ENCODE measurements around the gene REXO1.
"Not testable (repeated sequence)": the region's sequence is repeated elsewhere in the genome, so short reads cannot be mapped to it uniquely, and the experiment has no call there.

The REXO1 gene

DNA sequence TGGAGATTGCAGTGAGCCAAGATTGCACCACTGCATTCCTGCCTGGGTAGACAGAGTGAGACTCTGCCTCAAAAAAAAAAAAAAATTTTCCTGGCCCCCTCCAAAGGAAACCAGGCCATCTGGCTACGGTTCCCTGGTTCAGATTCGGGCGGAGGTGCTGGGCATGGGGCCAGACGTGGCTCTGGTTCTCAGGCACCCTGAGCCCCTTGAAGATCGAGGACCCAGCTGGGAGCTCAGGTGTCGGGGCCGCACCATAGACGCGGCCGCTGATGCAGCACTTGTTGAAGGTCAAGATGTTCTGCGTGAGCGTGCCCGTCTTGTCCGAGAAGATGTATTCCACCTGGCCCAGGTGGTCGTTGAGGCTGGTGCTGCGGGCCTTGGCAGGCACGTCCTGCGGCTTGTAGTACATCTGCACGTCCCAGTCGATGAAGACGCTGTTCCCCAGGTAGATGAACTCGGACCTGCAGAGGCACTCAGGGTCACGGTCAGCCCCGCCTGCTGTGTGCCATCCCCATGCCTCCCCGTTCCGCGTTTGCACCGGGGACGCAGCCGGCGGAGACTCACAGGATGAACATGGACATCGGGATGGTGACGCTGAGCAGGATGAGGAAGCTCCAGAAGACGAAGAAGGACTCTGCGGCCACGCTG, 48.5 kb downstream of the REXO1 start:
- no peak for DNase-seq (ENCODE audit: low read depth in 2 of 3, low spot score in 2 of 3)

DNA sequence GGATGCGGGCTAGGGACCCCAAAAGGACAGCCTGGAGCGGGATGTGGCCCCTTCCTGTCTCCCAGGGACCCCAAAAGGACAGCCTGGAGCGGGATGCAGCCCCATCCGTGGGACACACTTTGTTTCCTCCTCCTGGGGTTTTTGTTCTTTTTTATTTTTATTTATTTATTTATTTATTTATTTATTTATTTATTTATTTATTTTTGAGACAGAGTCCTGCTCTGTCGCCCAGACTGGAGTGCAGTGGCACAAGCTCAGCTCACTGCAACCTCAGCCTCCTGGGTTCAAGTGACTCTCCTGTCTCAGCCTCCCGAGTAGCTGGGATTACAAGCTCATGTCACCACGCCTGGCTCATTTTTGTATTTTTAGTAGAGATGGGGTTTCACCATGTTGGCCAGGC, 51.0 kb downstream of the REXO1 start:
- DNase-seq (ENCODE audit: low read depth in 2 of 3, low spot score in 2 of 3) = not testable (repeated sequence)

DNA sequence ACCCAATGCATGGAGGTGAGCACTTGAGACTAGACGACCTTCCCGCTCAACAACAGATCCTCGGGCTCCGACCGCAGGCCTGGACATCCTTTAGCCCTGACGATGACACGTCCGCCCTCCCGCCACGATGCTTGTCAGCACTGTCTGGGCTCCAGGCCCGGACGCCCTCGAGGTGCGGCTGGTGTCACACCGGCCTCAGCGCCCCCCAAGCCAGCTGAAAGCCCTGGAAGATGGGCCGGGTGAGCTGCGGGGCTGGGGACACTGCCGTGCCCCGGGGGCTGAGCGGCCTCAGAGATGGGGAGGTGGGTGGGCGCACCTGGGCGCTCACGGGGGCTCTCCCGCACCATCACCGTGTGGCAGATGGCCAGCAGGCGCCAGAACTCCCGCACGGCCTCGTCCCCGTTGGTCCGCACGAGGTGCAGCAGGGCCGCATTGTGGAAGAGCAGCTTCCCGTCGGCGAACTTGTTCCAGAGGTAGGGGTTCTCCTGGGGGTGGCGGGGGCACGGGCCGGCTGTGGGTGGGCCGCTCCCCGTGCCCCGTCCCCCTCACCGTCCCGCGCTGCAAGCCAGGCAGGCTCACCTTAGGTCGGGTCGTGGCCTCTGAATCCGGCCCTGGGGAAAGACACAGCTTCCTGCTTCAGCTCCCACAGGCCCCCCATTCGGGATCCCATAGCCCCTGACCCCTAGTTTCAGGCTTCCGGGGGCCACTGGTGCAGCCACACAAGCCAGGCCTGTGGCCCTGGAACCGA, 51.7 kb downstream of the REXO1 start:
- no peak for DNase-seq (ENCODE audit: low read depth in 2 of 3, low spot score in 2 of 3)

DNA sequence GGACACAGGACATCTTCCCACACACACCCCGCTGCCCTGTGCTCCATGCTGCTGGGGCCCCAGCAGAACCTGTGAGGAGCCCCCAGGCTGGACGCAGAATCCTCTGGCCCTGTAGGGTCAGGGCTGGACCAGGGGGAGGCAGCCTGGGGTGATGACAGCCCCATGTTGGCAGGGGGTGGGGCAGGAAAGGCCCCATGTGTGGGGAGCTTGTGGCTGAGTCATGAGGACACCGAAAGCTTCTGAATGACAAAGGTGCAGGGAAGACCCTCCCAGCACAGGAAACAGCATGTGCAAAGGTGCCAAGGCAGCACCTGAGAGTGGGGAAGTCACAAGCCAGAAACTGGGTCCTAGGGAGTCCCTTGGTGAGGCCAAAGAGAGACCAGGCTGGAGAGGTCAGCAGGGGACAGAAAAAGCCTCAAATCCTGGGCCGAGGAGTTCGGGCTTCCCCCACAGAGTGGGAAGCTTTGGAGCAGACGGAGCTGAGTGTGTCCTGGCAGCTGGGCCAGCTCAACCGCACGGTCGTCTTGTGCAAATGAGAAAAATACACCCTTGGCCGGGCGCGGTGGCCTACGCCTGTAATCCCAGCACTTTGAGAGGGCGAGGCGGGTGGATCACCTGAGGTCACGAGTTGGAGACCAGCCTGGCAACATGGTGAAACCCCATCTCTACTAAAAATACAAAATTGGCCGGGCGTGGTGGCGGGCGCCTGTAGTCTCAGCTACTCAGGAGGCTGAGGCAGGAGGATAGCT, 53.7 kb downstream of the REXO1 start:
- no peak for DNase-seq (ENCODE audit: low read depth in 2 of 3, low spot score in 2 of 3)

DNA sequence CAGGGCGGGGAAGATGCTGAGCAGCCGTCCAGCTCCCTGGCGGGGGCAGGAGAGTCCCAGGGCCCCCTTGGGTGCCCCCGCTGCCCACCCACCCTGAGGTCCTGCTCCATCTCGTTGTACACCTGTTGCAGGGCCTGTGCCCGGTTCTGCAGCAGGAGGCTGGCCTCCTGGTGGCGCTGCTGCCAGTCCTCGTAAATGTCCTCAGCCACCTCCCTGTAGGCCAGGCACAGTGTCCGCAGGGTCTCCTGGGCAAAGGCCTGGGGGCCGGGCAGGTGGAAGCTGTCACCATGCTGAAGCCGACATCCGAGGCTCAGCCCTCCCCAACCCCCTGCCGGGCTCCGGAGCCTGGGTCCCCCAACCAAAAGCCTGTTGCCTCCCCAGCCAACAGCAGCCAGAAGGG, 56.4 kb downstream of the REXO1 start:
- DNase-seq (ENCODE audit: low read depth in 2 of 3, low spot score in 2 of 3) = no peak

DNA sequence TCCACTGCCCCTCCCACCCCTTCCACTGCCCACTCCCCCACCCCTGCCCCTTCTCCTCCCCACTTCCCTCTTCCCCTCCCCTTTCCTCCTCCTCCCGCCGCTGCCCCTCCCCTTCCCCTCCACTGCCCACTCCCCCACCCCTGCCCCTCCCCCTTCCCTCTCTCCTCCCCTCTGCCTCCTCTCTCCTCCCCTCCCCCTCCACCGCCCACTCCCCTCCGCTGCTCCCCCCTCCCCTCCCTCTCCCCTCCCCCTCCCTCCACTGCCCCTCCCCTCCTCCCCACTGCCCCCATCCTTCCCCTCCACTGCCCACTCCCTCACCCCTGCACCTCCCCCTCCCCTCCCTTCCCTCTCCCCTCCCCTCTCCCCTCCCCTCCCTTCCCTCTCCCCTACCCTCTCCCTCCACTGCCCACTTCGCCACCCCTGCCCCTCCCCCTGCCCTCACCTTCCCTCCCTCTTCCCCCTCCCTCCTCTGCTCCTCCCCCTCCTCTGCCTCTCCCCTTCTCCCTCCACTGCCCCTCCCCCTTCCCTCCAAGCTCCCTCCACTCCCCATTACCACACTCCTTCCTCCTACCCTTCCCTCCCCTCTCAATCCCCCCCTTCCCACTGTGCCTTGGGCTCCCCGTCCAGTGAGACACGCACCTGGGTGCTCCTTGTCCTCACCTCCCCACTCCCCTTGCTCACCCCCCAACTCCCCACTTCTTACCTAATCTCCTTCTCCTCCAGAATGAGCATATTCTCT, 58.1 kb downstream of the REXO1 start:
- DNase-seq (ENCODE audit: low read depth in 2 of 3, low spot score in 2 of 3) = no peak

DNA sequence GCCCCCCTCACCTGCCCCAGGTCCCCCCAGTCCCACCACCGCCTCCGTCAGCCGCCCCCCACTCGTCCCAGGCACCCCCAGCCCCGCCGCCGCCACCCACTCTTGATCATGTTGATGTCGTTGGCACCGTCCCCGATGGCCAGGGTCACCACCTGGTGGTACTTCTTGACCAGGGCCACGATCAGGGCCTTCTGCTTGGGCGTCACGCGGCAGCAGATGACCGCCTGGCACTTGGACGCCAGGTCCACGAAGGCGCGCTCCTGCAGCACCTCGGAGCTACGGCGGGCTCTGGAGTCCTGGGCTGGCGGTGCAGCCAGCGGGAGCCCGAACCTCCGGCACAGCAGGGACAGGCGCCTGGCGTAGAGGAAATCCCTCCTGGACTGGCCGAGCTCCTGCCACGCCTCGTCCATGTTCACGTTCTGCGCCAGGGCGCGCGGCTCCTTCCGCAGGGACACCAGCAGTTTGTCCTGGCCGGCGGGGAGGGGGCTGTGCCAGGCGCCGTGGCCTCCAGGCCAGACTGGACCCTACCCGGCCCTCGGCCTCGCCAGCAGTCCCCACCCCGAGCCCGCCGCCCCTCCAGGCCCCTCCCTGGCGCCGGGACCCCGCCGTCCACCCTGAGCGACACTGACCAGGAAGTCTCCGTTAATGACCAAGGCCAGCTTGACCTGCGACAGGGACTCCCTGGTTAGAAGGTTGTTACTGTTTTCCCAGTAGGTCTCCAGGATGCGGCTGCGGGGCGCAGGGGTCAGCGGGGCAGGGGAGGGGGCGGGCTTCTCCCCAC, 58.8 kb downstream of the REXO1 start:
- DNase-seq (ENCODE audit: low read depth in 2 of 3, low spot score in 2 of 3) = no peak

DNA sequence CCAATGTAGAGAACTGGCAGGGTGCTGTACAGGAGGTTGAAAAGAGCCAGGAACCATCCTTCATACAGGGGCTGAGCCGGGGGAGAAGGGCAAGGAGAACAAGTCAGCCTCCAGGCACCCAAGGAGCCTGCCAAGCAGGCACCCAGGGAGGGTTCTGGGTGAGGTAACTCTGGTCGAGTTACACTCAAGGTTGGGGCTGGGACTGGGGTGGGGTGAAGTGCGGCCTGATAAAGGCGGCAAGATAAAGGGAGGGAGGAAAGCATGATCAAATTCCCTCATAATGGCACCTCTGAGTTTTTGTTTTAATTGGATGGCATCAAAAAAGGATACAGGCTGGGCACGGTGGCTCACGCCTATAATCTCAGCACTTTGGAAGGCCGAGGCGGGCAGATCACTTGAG, 61.2 kb downstream of the REXO1 start:
- no peak for DNase-seq (ENCODE audit: low read depth in 2 of 3, low spot score in 2 of 3)

DNA sequence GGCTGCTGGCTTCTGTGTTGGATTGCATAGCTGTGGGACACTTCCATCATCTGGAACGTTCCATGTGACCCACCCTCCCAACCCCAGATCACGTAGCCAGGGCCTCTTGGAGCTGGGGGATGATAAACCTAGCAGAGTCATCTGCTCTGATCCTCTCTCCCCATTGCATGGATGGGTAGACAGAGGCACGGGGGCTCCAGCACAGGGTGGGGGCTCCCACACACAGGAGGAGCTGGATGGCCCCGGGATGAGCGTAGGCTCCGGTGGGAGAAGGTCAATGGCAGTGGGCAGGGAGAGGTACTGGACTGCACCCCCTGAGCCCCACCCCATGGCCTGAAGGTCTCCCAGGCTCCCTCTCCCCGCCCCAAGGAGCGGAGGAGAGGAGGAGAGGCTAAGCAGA, 61.6 kb downstream of the REXO1 start:
- DNase-seq (ENCODE audit: low read depth in 2 of 3, low spot score in 2 of 3) = no peak

DNA sequence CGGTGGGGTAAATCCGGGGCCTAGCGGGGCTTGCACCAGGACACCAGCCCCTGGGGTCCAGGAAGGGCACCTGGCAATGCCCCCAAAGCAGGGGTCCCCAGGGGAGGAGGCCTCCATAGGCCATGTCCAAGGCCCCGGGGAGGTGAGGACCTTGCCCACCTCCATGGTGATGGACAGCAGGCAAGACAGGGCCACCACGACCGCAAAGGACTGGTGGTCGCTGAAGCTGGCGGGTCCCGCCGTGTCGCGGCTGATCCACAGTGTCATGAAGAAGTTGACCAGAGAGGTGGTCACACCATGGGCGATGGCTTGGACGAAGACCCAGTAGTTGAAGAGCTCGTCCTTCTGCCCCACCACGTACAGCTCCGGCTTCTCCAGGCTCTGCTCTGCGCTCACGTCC, 63.0 kb downstream of the REXO1 start:
- DNase-seq (ENCODE audit: low read depth in 2 of 3, low spot score in 2 of 3) = no peak

DNA sequence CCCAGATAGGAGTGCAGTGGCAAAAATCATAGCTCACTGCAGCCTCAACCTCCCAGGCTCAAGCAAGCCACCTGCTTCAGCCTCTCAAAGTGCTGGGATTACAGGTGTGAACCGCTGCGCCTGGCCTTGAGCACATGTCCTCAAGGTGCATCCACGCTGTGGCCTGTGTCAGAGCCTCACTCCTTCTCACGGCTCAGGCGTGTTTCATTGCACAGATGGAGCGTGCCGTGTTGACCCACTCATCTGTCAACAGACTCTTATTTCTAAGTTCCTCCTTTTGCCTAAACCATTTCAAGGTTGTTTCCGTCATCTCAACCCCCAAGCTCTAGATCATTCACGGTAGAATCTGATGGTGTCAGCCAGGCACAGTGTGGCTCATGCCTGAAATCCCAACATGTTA, 64.4 kb downstream of the REXO1 start:
- no peak for DNase-seq (ENCODE audit: low read depth in 2 of 3, low spot score in 2 of 3)

DNA sequence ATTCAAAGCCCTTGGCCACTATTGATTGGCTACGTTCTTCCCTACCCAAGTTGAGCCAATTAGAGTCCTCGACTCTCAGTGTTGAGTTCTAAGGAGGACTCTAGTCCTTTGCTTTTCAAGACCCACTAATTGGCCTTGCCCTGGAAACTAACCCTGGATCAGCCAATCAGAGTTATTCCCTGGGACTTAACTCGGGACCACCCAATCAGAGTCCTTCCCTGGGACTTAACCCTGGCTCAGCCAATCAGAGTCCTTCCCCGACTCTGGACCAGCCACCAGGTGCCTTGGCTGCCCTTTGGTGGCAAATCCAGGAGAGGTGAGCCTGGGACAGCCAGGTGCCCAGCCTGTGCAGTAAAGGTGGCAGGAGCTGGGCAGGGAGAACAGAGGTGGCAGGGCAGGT, 64.9 kb downstream of the REXO1 start:
- no peak for DNase-seq (ENCODE audit: low read depth in 2 of 3, low spot score in 2 of 3)

DNA sequence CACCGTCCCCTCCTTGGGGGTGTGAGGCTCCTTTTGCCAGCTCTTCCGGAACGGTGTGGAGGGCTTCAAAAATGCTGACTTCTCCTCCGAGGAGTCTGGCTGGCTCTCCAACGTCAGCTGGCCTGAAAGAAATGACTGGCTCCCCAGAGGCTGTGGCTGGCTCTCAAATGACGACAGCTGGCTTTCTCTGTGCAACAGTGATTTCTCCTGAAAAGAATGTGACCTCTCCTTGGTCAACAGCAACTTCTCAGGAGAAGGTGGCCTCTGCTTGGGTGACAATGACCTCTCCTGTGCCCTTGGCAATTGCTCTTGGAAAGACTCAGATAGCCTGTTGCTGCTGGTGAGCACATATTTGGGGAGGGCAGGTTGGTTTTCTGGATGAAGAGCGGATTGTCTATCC, 65.8 kb downstream of the REXO1 start:
- no peak for DNase-seq (ENCODE audit: low read depth in 2 of 3, low spot score in 2 of 3)

DNA sequence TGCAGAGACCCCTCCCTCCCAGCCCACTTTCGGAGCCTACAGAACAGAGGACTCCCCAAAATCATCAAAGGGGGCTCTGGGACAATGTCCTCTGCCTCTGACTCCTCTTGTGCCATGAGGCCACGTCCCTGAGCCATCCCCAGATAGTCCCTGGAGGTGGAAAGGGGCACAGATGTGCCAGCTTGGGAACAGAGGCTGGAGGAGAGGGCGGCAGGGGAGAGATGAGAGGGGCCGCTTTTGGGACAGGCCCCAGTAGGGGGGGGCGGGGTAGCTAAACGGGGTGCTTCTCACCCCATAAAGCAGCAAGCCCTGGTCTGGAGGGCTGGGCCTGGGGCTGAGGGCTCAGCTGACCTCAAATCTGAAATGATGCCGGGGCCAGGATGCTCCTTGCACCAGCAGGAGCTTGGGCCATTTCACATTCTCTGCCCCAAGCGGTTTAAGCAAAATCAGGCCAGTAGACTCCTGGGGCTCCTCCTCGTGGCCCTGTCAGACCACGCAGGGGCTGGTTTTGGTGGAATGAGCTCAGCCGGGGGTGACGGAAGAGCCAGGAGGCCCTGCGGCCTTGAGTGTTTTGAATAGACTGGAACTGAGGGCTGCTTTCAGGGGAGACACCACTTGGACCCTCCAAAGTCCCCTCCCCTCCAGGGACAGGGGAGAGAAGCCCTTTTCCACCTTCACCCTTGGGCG, 67.9 kb downstream of the REXO1 start:
- no peak for DNase-seq (ENCODE audit: low read depth in 2 of 3, low spot score in 2 of 3)

DNA sequence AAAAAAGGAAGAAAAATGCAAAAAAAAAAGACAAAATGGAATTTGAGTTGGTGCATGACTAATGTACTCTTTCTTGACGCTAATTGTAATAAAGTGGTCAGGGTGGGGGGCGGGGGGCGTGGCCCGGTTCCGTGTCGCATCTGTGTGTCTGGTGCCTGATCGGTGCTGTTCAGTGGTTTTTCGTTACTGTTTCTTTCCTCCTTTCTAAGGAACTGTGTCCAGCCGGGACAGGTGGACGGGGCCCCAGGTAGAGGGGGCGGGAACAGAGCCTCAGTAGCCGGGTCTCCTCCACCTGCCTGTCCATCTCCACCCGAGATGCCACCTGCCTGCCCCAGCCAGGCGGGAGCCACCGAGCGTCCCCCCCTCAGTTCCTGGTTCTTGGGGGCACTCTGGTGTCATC, 68.7 kb downstream of the REXO1 start:
- DNase-seq (ENCODE audit: low read depth in 2 of 3, low spot score in 2 of 3) = no peak

DNA sequence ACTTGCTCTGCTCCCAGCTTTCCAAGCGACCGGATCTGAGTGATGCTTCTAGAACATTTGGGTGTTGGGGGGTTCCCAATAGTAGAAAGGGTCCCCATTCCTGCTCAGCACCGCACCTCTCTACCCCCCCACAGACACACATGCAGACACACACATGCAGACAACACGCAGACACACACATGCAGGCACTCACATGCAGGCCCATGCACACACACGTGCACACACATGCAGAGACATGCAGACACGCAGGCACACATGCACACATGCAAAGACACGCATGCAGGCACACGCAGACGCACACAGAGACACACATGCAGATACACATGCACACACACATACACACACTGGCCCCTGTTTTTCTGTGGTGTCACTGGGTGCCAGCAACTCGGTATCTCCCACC, 71.1 kb downstream of the REXO1 start:
- DNase-seq (ENCODE audit: low read depth in 2 of 3, low spot score in 2 of 3) = no peak

DNA sequence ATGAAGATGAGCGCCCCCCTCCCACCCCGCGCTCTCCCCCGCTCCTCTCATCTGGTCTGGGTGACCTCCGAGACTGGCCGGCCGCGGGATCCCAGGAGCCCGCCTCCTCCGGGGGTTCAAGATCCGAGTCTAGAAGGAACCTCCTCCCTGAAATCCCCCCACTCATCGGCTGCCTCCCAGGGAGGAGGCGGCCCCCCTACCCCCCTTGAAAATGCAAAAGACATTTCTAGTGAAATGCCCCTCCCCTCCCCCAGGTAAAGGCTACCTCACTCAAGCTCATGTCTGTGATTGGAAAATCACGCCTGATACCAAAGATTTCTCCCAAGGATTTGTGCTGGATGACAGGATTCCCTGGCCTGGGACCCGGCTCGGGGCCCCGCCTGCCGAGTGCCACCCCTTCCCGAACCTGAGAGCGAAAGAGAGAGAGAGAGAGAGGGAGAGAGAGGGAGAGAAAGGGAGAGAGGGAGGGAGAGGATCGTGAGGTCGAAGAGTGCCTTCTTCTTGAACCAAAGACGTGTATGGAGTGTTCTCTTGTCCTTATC, 71.6 kb downstream of the REXO1 start:
- no peak for DNase-seq (ENCODE audit: low read depth in 2 of 3, low spot score in 2 of 3)

DNA sequence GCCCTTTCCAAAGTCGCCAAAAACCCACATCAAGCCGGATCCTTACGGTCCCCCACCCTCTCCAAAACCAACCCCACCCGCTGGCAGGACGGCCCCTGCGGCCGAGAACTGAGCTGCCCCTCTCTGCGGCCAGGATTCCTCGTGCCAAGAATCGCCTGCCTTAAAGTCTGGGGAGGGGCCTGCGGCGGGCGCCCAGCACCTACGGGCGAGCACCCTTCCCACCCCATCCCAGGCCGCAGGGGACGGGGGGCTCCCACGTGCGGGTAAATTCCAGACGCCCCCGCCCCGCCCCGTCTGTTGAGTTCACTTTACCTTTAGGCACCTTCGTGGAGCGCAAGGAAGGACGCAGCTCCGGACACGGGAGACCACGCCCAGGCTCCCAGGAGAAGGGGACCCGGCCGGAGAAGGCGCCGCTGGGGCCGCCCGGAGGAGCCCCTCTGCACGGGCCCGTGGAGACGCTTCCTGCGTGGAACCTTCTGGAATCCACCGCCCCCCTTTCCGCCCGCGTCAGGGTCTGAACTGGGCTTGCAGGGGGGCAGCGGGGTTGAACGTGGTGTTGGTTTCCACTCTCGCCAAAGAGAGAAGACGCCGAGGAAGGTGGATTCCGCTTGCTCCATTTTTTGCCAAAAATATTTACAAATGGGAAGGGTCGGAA, 72.2 kb downstream of the REXO1 start:
- DNase-seq (ENCODE audit: low read depth in 2 of 3, low spot score in 2 of 3) = no peak

DNA sequence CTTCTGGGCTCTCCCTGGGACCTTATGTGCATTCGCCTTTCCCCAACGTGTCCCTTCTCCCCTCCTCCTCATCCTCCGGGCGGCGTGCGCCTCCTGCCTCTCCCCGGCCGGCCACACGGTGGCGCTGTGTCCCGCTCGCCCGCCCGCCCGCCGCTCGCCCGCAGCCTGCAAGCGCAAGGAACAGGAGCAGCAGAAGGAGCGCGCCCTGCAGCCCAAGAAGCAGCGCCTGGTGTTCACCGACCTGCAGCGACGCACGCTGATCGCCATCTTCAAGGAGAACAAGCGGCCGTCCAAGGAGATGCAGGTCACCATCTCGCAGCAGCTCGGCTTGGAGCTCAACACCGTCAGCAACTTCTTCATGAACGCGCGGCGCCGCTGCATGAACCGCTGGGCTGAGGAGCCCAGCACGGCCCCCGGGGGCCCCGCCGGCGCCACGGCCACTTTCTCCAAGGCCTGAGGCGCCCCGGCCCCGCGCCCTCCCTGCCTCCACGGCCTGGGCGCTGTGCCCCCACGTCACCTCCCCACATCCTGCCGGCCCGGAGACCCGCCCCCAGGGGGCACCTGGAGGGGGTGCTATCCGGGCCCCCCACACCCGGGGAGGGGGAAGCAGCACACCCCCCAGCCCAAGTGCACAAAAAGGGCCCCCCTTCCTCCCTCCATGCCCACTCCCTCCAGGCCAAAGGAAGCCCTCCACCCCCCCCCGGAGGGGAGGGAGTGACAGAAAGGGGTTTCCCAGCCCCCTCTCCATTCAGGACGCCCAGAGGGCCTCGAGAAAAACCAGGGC, 73.1 kb downstream of the REXO1 start:
- no peak for DNase-seq (ENCODE audit: low read depth in 2 of 3, low spot score in 2 of 3)
